Osteoblast (primary cell): ENCODE measurements around the gene PPCDC. TPM values are rescaled to one million over a fixed set of nuclear protein-coding genes. Genes with fewer than 3 reads are reported as not detected.
A peak's percentile ranks its signal among the peaks of the same experiment; 100 is the strongest.

Experiments
- DNase-seq: peaks from one replicate; pipeline ENCODE4 v3.0.0; 2011; ENCODE audit warnings: low spot score, mixed read lengths; ENCODE audit not compliant: insufficient read length; ENCODE audit errors: missing footprints
- H2AFZ ChIP-seq: 2 replicates; pipeline ENCODE4 v1.6.0; 2011; ENCODE audit warnings: mild to moderate bottlenecking, low read length
- H3K27ac ChIP-seq: 2 replicates; pipeline ENCODE4 v1.5.1; 2011; ENCODE audit warnings: mild to moderate bottlenecking, low read depth, low read length, moderate library complexity
- H3K27me3 ChIP-seq: 2 replicates; pipeline ENCODE4 v1.6.0; 2012; ENCODE audit warnings: mild to moderate bottlenecking, control low read depth, inconsistent platforms, low read length, moderate library complexity; ENCODE audit not compliant: insufficient read depth
- H3K36me3 ChIP-seq: 2 replicates; pipeline ENCODE4 v1.5.1; 2011; ENCODE audit warnings: mild to moderate bottlenecking, low read length, control low read depth, moderate library complexity; ENCODE audit not compliant: insufficient read depth
- H3K4me1 ChIP-seq: 2 replicates; pipeline ENCODE4 v1.5.1; 2011; ENCODE audit warnings: mild to moderate bottlenecking, low read length, control low read depth, moderate library complexity; ENCODE audit not compliant: insufficient read depth
- H3K4me2 ChIP-seq: 2 replicates; pipeline ENCODE4 v1.6.0; 2011; ENCODE audit warnings: mild to moderate bottlenecking, low read length; ENCODE audit not compliant: insufficient read depth
- H3K4me3 ChIP-seq: fragments of 200-600 bp; sonication (generic); 3 replicates; pipeline ENCODE4 v1.5.1; 2012; ENCODE audit warnings: mild to moderate bottlenecking, low read length, inconsistent platforms; ENCODE audit not compliant: insufficient read depth
- H3K79me2 ChIP-seq: 2 replicates; pipeline ENCODE4 v1.6.0; 2012; ENCODE audit warnings: mild to moderate bottlenecking, low read length, control low read depth, inconsistent platforms; ENCODE audit not compliant: insufficient read depth
- H3K9me3 ChIP-seq: 2 replicates; pipeline ENCODE4 v1.5.1; 2011; ENCODE audit warnings: low read depth, low read length, control low read depth
- H4K20me1 ChIP-seq: 2 replicates; pipeline ENCODE4 v1.6.0; 2012; ENCODE audit warnings: mild to moderate bottlenecking, low read length, control low read depth; ENCODE audit not compliant: insufficient read depth
- CTCF ChIP-seq: IDR thresholded peaks from 2 replicates; pipeline ENCODE4 v1.5.1; 2011; ENCODE audit warnings: mild to moderate bottlenecking, low read depth, low read length, moderate library complexity; ENCODE audit errors: extremely low read depth
- total RNA-seq: library from RNA; depleted of rRNA; stranded (reverse); fragments of >200 nt; gene quantifications from 2 replicates; pipeline ENCODE4 v1.2.3, GENCODE V29; 2012

Gene PPCDC
- total RNA-seq, 1 donor, result 6.5 TPM

- no peak overlapping the region for H2AFZ ChIP-seq
- H3K27me3 ChIP-seq, result no peaks in the 10 kb centered on the region
- H3K36me3 ChIP-seq, result no peaks in the 10 kb centered on the region
- DNase-seq, result peak; percentile 61
- no peak overlapping the region for H3K27ac ChIP-seq
- no peak for TF ChIP-seq CTCF
- H3K4me1 ChIP-seq, result peaks cover 4% of the 10 kb centered on the region
- no peak overlapping the region for H3K4me3 ChIP-seq
- no peak overlapping the region for H3K4me2 ChIP-seq
- H3K9me3 ChIP-seq, result no peaks in the 10 kb centered on the region
- H3K79me2 ChIP-seq, result no peaks in the 10 kb centered on the region
- no peaks in the 10 kb centered on the region for H4K20me1 ChIP-seq
Measured at GRCh38 chr15:74978503-74978902, 44.9 kb upstream of the PPCDC start.

- peaks cover 4% of the 10 kb centered on the region for H3K4me1 ChIP-seq
- H3K4me3 ChIP-seq, result no peak overlapping the region
- H3K9me3 ChIP-seq, result no peaks in the 10 kb centered on the region
- H4K20me1 ChIP-seq, result no peaks in the 10 kb centered on the region
- TF ChIP-seq CTCF, result no peak
- H3K4me2 ChIP-seq, result no peak overlapping the region
- no peak for DNase-seq
- H3K79me2 ChIP-seq, result no peaks in the 10 kb centered on the region
- H2AFZ ChIP-seq, result no peak overlapping the region
- H3K36me3 ChIP-seq, result no peaks in the 10 kb centered on the region
- H3K27me3 ChIP-seq, result peaks cover 14% of the 10 kb centered on the region
- H3K27ac ChIP-seq, result no peak overlapping the region
Measured at GRCh38 chr15:74982183-74982582, 41.2 kb upstream of the PPCDC start.

- no peak for TF ChIP-seq CTCF
- Histone ChIP-seq H3K27ac (no peak overlapping the region), H3K4me1 (no peaks in the 10 kb centered on the region), H3K9me3 (no peaks in the 10 kb centered on the region), H3K36me3 (no peaks in the 10 kb centered on the region), H4K20me1 (no peaks in the 10 kb centered on the region), H3K79me2 (no peaks in the 10 kb centered on the region), H3K4me3 (no peak overlapping the region), H3K27me3 (peaks cover 14% of the 10 kb centered on the region), H2AFZ (no peak overlapping the region), H3K4me2 (no peak overlapping the region)
- DNase-seq, result peak; percentile 62
Measured at GRCh38 chr15:74983725-74984231, 39.6 kb upstream of the PPCDC start.

- Histone ChIP-seq H3K27ac (no peak overlapping the region), H3K36me3 (no peaks in the 10 kb centered on the region), H3K27me3 (peaks cover 17% of the 10 kb centered on the region), H3K4me1 (no peaks in the 10 kb centered on the region), H3K4me2 (no peak overlapping the region), H2AFZ (no peak overlapping the region), H3K4me3 (no peak overlapping the region), H3K9me3 (no peaks in the 10 kb centered on the region), H3K79me2 (no peaks in the 10 kb centered on the region), H4K20me1 (no peaks in the 10 kb centered on the region)
- no peak for DNase-seq
- TF ChIP-seq CTCF, result peak; percentile 9
Measured at GRCh38 chr15:74988007-74988800, 35.2 kb upstream of the PPCDC start.
